ENCODE data around the gene RBM20. TPM values are rescaled to one million over a fixed set of nuclear protein-coding genes. Genes with fewer than 3 reads are reported as not detected.

RBM20 gene
- total and polyA plus RNA-seq, 2 of the 4 experiments (the other 2 are of a cell fraction): under 0.01 to 0.15 TPM

GRCh38 chr10:110808615-110809014, 164.5 kb downstream of the RBM20 start:
- Histone ChIP-seq H2AK5ac (ENCODE audit: low read depth, low read length) (no peak overlapping the region), H3K9me1 (ENCODE audit: insufficient read depth, low read length) (no peaks in the 10 kb centered on the region), H4K8ac (ENCODE audit: low read depth in 2 of 2, low read length in 2 of 2) (no peak overlapping the region), H2BK120ac (ENCODE audit: low read depth, low read length) (no peak overlapping the region), H3K27me3 (ENCODE audit: control insufficient read depth, insufficient read depth, low read length) (peaks cover 8% of the 10 kb centered on the region), H2BK5ac (ENCODE audit: low read depth, low read length, poor library complexity, severe bottlenecking) (no peak overlapping the region), H2AK9ac (replicated peaks; ENCODE audit: low read depth, low read length, poor library complexity) (no peak overlapping the region), H4K91ac (ENCODE audit: insufficient read depth, low read depth, low read length) (no peak overlapping the region), H3K14ac (replicated peaks; ENCODE audit: low read depth, low read length) (no peak overlapping the region), H2BK20ac (ENCODE audit: low read depth, low read length) (no peak overlapping the region), H3K4me3 (ENCODE audit: insufficient read depth, low read depth, low read length) (no peak overlapping the region), H3K4me2 (ENCODE audit: low read depth, low read length) (no peak overlapping the region), H3K23ac (ENCODE audit: low read depth, low read length) (no peak overlapping the region), H3K56ac (ENCODE audit: extremely low read depth, insufficient read depth, low read length) (no peak overlapping the region), H3K18ac (ENCODE audit: low read depth, low read length) (no peak overlapping the region), H2BK15ac (ENCODE audit: low read depth, low read length) (no peak overlapping the region), H3K9ac (ENCODE audit: low read depth, low read length) (no peak overlapping the region), H3K4me1 (ENCODE audit: control insufficient read depth, insufficient read depth, low read length) (peaks cover 2% of the 10 kb centered on the region; the same call in 1 of the 2 replicates), H3K4ac (ENCODE audit: low read depth, low read length) (no peak overlapping the region), H3K27ac (ENCODE audit: insufficient read depth, low read length) (no peak overlapping the region), H3K9me3 (ENCODE audit: control insufficient read depth, insufficient read depth, low read length) (no peaks in the 10 kb centered on the region), H4K20me1 (ENCODE audit: insufficient read depth, low read length) (no peaks in the 10 kb centered on the region), H2AFZ (replicated peaks; ENCODE audit: low read length, poor library complexity) (no peak overlapping the region), H3K36me3 (ENCODE audit: control insufficient read depth, insufficient read depth, low read length) (no peaks in the 10 kb centered on the region), H4K5ac (ENCODE audit: low read depth, low read length) (no peak overlapping the region), H3K79me1 (ENCODE audit: low read depth in 1 of 2, low read length in 2 of 2) (no peaks in the 10 kb centered on the region)
- intact Hi-C loops (cut with micrococcal nuclease): no loop called here
- TF ChIP-seq USF2 (IDR thresholded peaks at IDR 0.05; ENCODE audit: low read depth, low read length) (no peak), ELK1 (IDR thresholded peaks at IDR 0.05; ENCODE audit: borderline replicate concordance, low read depth, low read length) (no peak), CTCF (conservative IDR thresholded peaks at IDR 0.05; ENCODE audit: low read depth, low read length) (no peak), CEBPB (IDR thresholded peaks at IDR 0.05; ENCODE audit: low read depth, low read length) (no peak), CHD1 (IDR thresholded peaks at IDR 0.05; ENCODE audit: low read depth, low read length) (no peak), POLR2A (IDR thresholded peaks at IDR 0.05; ENCODE audit: low read depth, low read length) (no peak), MAFK (IDR thresholded peaks at IDR 0.05; ENCODE audit: low read depth, low read length) (no peak), RFX5 (IDR thresholded peaks at IDR 0.05; ENCODE audit: low read depth, low read length) (no peak), SMC3 (IDR thresholded peaks at IDR 0.05; ENCODE audit: low read depth, low read length) (no peak), RCOR1 (IDR thresholded peaks at IDR 0.05; ENCODE audit: insufficient replicate concordance, low read length) (no peak), MAZ (IDR thresholded peaks at IDR 0.05; ENCODE audit: borderline replicate concordance, low read depth, low read length) (no peak), BHLHE40 (IDR thresholded peaks at IDR 0.05; ENCODE audit: low read depth, low read length) (no peak), RAD21 (IDR thresholded peaks at IDR 0.05; ENCODE audit: low read length) (no peak), FOS (IDR thresholded peaks at IDR 0.05; ENCODE audit: low read depth, low read length) (no peak), NFE2L2 (IDR thresholded peaks at IDR 0.05; ENCODE audit: low read depth, low read length) (no peak), MXI1 (IDR thresholded peaks at IDR 0.05; ENCODE audit: borderline replicate concordance, low read depth, low read length) (no peak)
- in situ Hi-C loops (cut with MboI; ENCODE audit: low sequenced_read_pairs): no loop called here
- ATAC-seq (ENCODE audit: low read depth): no peak
- dilution Hi-C loops (cut with HindIII; ENCODE audit: low sequenced_read_pairs, unreplicated experiment): no loop called here
- 40% methylated on average over 1 of the region's 5 CpGs; no CpG with 5 or more reads in 1 of the 2 experiments for WGBS, 2 experiments (ENCODE audit: extremely low coverage in 2 of 2, insufficient read length in 1 of 2)
- CTCF ChIA-PET: interaction anchor here (1.4 kb wide), 1 partner anchor 9 kb away, joined by 3 read pairs; no protein-coding TSS in a partner anchor
- DNase-seq: no peak
- BruUV-seq (replicated peaks): no TSS peak
- POLR2A ChIA-PET (ENCODE audit: unreplicated experiment): no interaction called here
